ENCODE data around the gene ADAM17.

- no peak for TF ChIP-seq CTCF (IDR thresholded peaks at IDR 0.05)
- TF ChIP-seq POLR2A (IDR thresholded peaks at IDR 0.05) = no peak
- TF ChIP-seq POLR2AphosphoS5 (IDR thresholded peaks at IDR 0.05) = no peak
These were observed 23.2 kb downstream of the ADAM17 start for GRCh38 chr2:9532421-9532820.
